ENCODE results near the gene MTCP1. TPM values are rescaled to one million over a fixed set of nuclear protein-coding genes. Genes with fewer than 3 reads are reported as not detected.

Gene MTCP1
- total RNA-seq, 1 donor from 2014 or later = 1.1 TPM

GRCh38 chrX:155031657-155032056 is 39.3 kb downstream of the MTCP1 start:
- DNase-seq (ENCODE audit: low read depth) = no peak
- Histone ChIP-seq H3K36me3 (ENCODE audit: control insufficient read depth, insufficient read depth, low read length) (no peaks in the 10 kb centered on the region), H3K27me3 (ENCODE audit: control insufficient read depth, insufficient read depth, low read length) (no peaks in the 10 kb centered on the region), H3K4me3 (ENCODE audit: low read depth, low read length) (no peak overlapping the region)
- no peak for TF ChIP-seq CTCF (IDR thresholded peaks at IDR 0.05; ENCODE audit: insufficient read depth, low read length, poor library complexity, severe bottlenecking)

DNA sequence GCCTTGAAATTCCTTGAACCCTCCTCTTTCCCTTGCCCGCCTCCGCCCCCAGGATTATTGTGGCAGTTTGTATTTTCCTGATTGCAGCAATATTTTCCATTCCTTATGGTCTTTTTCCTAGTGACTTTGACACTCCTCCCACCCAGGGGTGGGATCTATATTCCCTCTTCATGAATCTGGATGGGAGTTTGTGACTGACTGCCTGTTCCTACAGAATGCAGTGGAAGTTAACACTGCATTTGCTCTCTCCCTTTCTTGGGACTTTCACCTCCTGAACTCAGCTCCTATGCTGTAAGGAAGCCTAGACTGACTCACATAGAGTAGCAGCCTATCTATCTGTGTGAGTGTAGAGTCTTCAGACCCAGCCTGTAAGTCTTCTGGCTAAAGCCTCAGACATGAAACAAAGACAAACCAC is 42.1 kb downstream of the MTCP1 start:
- no peaks in the 10 kb centered on the region for H3K27me3 ChIP-seq (ENCODE audit: control insufficient read depth, insufficient read depth, low read length)
- no peaks in the 10 kb centered on the region for H3K36me3 ChIP-seq (ENCODE audit: control insufficient read depth, insufficient read depth, low read length)
- no peak for TF ChIP-seq CTCF (IDR thresholded peaks at IDR 0.05; ENCODE audit: insufficient read depth, low read length, poor library complexity, severe bottlenecking)
- H3K4me3 ChIP-seq (ENCODE audit: low read depth, low read length) = no peak overlapping the region
- DNase-seq (ENCODE audit: low read depth) = no peak

- no peak for DNase-seq (ENCODE audit: low read depth)
- Histone ChIP-seq H3K4me3 (ENCODE audit: low read depth, low read length) (peak overlapping the region; percentile 9), H3K27me3 (ENCODE audit: control insufficient read depth, insufficient read depth, low read length) (no peaks in the 10 kb centered on the region), H3K36me3 (ENCODE audit: control insufficient read depth, insufficient read depth, low read length) (no peaks in the 10 kb centered on the region)
- no peak for TF ChIP-seq CTCF (IDR thresholded peaks at IDR 0.05; ENCODE audit: insufficient read depth, low read length, poor library complexity, severe bottlenecking)
These were observed 42.8 kb downstream of the MTCP1 start for GRCh38 chrX:155028129-155028528.

DNA sequence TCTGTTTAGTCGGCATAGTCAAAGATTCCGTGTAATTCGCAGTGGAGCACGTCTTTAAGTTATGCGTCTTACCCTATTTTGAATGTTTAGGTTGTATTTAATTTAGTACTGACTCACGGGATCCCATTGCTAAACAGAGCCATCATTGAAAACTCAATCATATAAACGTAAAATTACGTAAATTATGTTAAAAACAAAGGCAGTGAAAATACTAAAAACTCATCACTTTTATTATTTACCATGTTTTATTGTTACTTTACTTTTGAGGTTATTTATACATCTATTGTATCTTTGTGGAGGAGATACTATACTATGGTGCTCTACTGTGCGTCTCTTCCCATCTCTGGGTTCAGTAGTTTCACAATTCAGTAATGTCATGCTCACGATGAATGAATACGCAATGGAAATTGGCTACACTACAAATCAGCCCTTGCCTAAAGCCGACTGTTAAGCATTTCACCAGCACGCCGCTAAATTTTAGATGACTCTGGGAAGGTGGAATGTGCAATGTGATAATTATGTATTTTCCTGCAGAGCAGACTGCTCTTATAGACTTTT is 43.3 kb downstream of the MTCP1 start:
- Histone ChIP-seq H3K36me3 (ENCODE audit: control insufficient read depth, insufficient read depth, low read length) (no peaks in the 10 kb centered on the region), H3K27me3 (ENCODE audit: control insufficient read depth, insufficient read depth, low read length) (no peaks in the 10 kb centered on the region), H3K4me3 (ENCODE audit: low read depth, low read length) (peak overlapping the region; percentile 75)
- DNase-seq (ENCODE audit: low read depth) = no peak
- TF ChIP-seq CTCF (IDR thresholded peaks at IDR 0.05; ENCODE audit: insufficient read depth, low read length, poor library complexity, severe bottlenecking) = no peak

GRCh38 chrX:155026727-155027508 is 44.0 kb downstream of the MTCP1 start, which contains the start of gene FUNDC2:
TSS of gene FUNDC2 (plus strand) at chrX:155026844. CDS start at chrX:155026939, 95 bp downstream.
- no peak for TF ChIP-seq CTCF (IDR thresholded peaks at IDR 0.05; ENCODE audit: insufficient read depth, low read length, poor library complexity, severe bottlenecking)
- H3K36me3 ChIP-seq (ENCODE audit: control insufficient read depth, insufficient read depth, low read length) = no peaks in the 10 kb centered on the region
- peak; percentile 63 for DNase-seq (ENCODE audit: low read depth)
- no peaks in the 10 kb centered on the region for H3K27me3 ChIP-seq (ENCODE audit: control insufficient read depth, insufficient read depth, low read length)
- peak within 1 kb of the TSS; percentile 75 for H3K4me3 ChIP-seq (ENCODE audit: low read depth, low read length)
